GM18907 (cell line): ENCODE results near the gene CLDN15.
A peak's percentile ranks its signal among the peaks of the same experiment; 100 is the strongest.

Experiments
- ATAC-seq: cut with Tn5 transposase; IDR thresholded peaks from one replicate; pipeline ENCODE4 v1.9.1; 2021; ENCODE audit warnings: mild to moderate bottlenecking, moderate library complexity; ENCODE audit not compliant: unreplicated experiment

CLDN15 gene

DNA sequence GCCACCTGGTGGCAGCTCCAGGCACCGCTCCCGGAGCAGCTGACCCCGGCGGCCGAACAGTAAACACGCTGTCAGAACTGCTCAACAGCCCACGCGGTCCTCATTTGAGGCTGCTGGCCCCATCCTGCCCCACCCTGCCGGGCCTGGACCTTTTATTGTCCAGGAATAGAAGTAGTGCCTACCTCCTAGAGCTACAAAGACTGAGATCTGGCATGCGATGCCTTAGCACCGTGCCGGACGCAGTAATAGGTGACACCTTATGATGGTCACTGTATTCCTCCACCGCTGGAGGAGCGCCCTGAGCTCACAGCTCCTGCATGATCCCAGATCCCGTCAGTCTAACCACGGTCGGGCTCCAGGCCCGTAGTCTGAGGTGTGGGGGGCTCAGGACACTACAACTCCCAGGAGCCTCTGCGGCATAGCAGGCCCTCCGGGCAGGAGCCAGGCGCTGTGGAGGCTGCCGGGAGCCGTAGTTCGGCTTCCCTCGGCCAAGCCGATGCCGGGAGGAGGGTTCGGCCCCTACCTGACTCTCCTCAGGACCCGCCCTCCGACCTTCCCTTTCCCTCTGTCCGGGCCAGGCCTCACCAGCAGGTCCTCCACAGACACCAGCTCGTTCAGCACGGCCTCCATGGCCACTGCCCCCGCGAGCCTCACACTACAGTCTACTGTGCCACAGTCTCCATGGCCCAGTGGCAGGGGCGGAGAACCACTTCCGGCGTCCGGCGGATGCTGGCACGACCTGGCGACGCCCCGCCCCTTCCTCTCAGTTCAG, 7.0 kb upstream of the CLDN15 start, which contains the start of gene FIS1:
FIS1 (minus strand) TSS at position 707 of the 772 bp plus-strand sequence; CDS start at position 630, 77 bp downstream.
- peak; percentile 92 for ATAC-seq

DNA sequence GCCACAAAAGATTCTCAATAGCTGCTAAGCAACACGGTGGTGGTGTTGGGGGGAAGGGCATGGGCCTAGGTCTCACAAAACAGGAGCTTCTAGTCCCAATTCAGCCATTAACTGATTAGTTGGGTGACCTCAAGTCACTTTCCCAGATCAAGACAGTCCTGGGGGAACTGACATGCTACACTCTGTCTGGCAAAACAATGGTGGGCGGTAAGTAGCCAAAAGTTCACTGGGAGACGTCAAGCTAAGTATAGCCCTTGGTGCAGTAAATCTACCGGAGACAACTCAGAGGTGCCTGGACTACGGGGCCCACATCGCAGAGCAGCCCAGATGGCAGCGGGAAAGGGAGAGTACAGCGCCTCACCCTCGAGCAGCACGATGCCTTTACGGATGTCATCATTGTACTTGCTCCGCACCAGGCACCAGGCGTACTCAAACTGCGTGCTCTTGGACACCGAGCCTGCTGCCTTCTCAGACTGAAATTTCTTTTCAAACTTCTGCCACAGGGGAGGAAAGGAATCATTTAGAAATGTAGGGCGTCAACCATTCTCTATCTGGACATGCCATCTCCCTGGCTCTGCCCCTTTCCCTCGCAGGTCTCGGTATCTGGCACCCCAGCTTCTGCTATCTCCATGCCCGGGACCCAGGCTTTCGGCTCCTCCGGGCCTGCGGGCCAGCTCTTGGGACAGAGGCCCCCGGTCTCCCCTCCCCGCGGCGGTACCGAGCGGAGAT, 6.2 kb upstream of the CLDN15 start:
- ATAC-seq, result no peak

DNA sequence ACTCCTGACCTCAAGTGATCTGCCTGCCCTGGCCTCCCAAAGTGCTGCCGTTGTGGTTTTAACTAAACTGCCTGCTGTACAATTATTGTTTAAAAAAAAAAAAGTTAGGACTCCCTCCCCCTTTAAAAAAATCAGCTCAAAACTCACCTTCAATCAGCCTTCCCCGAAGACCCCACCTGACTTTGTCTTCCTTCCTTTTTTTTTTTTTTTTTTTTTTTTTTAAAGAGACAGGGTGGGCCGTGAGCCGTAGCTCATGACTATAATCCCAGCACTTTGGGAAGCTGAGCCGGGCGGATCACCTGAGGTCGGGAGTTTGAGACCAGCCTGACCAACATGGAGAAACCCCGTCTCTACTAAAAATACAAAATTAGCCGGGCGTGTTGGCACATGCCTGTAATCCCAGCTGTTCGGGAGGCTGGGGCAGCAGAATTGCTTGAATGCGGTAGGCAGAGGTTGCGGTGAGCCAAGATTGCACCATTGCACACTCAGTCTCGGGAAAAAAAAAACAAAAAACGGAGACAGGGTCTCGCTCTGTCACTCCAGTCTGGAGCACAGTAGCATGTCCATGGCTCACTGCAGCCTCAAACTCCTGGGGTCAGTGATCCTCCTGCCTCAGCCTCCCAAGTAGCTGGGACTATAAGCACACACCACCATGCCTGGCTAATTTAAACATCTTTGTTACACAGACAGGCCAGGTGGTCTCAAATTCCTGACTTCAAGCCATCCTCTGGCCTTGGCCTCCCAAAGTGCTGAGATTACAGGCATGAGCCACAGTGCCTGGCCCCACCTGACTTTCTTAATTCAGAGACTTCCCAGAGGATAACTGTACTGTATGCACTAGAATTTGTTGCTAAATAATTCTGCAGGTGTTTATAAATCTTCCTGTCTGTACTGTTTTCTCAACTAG, 4.1 kb upstream of the CLDN15 start:
- ATAC-seq, result no peak

DNA sequence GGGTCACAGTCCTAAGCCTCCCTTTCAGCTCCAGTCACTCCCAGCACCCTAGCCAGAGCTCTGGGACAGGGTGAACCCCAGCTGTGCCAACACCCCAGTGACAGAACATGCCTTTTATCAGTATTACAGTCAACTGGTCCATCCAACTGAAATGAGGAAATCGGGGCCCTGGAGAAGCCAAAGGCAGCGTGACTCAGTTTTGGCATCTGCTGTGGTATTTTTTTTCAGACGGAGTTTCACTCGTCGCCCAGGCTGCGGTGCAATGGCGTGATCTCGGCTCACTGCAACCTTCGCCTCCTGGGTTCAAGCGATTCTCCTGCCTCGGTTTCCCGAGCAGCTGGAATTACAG, 3.4 kb upstream of the CLDN15 start:
- no peak for ATAC-seq

DNA sequence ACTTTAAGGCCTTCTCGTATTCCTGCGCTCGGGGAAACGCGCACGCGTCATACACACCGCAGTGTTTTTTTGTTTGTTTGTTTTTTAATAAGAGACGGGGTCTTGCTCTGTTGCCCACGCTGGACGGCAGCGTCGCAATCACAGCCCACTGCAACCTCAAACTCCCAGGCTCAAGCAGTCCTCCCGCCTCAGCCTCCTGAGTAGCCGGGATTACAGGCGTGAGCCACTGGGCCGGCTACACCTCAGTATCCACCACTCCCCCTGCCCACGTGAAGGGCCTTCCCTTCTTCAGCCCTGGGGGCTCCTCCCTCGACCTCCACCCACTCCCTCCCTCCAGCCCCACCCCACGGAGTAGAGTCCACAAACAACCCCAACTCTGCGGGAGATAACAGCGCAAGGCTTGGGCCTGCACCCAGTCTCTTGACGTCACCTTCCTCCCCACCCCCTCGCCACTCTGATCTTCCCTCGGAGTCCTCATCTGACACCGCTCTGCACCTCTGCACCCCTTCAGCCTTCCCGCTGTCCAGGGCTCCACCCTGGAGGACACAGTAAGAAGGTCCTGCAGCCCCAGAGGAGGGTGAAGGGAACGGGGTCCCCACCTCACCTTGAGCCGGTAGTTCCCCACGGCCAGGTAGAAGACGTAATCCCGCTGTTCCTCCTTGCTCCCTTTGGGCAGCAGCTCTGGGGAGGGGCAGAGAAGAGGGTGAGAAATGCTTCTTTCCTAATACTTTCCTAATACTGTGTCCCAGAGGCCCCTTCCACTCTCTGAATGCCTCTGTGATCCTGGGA, 2.8 kb upstream of the CLDN15 start:
- ATAC-seq, result no peak

DNA sequence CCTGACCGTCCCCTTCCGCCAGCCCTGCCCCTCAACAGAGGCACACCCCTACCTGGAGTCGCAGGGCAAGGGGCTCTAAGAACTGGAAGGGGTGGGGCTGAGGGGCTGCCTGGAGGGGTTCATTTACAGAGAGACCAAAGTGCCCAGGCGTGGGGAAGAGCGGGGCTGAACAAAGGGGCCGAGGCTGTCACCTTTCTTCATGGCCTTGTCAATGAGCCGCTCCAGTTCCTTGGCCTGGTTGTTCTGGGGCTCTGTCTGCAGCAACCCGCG, 2.3 kb upstream of the CLDN15 start:
- ATAC-seq, result no peak

DNA sequence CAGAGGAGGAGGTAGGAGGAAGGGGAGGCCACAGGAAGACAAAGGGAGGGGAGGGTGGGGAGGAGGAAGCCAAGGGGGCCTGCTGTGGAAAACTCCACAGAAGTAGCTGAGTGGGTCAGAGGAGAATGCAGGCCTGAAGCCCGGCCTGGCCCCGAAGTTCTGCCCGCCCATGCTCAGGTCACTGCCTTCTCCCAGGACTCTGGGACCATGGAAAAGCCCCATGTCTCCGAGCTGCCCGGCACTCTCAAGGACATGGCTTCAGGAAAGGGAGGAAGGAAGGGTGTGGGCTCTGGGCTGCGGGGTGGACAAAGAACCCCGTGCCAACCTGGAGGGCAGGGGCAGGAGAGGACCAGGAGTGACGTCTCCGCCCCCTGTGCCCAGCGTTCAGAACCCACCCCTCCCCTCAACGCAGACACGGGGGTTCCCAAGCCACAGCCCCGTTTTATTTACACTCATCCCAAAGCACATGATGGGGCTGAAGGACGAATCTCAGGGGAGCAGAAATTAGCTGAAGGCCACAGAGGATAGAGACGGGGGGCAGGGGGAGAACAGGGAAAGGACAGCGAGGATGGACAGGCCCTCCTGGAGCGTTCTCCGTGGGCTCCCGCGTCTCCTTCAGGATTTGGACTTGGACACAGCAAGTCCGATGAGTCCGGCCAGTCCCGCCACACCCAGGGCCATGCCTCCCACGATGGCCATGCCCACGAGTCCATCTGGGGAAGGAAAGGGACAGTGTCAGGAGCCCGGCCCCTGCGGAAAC, 1.8 kb upstream of the CLDN15 start:
- ATAC-seq, result no peak

DNA sequence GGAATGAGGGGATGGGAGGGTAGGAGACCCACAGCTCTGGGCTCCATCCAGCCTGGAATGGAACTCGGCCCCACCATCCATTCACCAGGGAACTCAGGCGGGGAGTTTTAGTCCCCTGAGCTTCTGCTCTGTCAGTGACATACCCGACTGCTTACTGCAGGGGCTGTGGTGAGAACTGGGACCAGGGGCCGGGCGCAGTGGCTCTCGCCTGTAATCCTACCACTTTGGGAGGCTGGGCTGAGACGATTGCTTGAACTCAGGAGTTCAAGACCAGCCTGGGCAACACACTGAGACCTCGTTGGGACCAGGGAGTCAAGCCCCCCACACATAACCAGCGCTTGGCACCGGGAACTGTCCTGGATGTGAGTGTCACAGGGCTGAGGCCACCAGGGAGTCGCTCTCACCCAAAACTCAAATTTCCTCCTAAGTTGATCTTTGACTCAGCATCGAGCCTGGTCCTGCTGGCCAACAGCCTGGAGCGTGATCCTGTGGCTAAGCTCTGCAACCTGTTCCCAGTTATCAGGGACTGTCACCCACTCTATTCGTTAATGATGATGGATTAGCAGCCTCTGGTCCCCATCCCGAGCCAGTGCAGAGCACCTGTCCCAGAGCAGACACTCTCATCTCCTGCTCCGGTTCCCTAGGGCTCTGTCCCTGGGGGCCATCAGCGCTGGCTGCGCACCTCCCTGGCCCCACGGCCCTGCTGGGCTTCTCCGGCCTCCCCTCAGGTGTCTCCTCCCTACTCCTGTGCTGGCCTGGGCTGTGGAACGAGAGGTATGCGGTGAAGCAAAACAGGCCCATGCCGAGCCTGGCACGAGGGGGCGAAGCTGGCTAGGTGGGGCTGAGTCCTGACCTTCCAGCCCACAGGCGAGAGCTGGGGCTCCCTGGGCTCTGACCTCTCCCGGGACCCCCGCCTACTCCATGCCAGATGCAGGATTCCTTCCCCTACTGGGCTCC, 902 bp upstream of the CLDN15 start:
- ATAC-seq, result no peak

DNA sequence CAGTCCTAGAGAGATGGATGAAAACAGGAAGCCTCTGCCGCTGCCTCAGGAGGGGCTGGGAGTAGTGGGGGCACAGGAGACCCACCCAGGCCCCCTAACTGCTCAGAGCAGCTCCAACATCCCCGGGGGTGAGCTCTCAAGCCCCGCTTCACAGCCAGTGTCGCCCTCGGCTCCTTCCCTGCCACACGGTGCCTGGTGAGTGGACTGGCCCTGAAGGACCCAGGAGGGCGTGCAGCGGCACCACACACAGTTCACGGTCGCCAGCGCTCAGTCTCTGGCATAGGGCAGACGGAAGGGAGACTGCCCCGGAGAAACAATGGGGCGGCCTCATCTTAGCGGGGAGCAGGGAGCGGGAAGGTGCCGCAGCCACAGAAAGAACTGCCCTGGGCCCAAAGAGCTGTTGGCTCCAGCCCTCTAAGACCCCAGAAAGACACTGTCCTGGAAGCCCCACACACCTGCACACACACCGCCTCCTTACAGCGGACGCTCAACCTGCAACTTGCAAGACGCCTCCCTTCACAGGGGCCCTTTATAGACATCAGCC, 1.2 kb downstream of the CLDN15 start:
- no peak for ATAC-seq

DNA sequence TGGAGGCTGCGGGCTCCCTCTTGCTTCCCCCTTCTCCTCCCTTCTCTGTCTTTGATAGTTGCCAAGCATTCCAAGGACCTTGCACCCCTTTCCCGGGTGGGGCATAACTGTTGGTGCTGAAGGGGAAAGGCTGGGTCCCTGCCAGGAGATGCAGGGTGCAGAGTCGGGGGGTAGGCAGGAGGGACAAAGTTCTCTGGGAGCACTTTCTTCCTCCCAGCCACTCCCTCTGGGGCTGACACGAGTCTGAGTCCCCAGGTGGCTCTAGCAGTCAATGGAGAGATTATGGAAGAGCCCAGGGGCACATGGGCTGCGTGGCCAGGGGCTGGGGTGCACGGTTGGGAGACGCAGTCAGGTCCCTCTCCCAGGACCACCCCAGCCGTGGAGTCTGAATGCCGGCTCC, 2.1 kb downstream of the CLDN15 start:
- no peak for ATAC-seq

DNA sequence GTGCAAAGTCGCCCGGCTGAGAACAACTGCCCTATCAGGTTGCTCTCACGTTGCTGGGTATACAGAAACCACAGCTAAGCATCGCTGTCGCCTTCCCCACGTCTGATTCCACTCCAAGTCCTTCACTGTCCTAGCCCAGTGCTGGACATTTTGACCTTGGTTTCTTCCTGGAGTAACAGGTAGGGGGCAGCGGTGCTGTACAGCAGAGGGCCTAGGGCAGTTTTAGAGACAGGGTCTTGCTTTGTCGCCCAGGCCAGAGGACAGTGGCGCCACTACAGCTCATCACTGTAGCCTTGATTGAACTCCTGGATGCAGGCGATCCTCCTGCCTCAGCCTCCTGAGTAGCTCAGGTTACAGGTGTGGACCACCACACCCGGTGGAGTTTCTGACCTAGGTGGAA, 2.6 kb downstream of the CLDN15 start:
- ATAC-seq, result no peak

DNA sequence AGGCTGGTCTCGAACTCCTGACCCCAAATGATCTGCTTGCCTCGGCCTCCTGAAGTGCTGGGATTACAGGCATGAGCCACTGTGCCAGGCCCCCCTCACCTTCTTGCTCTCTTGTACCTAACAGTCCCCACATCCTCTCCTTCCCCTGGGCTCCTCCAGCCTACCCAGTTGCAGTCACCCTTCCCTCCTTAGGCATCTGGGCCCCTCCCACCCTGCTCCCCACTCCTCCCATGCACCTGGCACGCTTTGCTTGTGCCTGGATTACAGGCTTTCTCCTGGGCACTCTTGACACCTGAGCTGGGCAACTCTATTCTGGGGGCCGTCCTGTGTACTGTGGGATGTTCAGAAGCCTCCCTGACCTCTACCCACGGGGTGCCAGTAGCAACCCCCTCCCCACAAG, 3.0 kb downstream of the CLDN15 start:
- no peak for ATAC-seq

DNA sequence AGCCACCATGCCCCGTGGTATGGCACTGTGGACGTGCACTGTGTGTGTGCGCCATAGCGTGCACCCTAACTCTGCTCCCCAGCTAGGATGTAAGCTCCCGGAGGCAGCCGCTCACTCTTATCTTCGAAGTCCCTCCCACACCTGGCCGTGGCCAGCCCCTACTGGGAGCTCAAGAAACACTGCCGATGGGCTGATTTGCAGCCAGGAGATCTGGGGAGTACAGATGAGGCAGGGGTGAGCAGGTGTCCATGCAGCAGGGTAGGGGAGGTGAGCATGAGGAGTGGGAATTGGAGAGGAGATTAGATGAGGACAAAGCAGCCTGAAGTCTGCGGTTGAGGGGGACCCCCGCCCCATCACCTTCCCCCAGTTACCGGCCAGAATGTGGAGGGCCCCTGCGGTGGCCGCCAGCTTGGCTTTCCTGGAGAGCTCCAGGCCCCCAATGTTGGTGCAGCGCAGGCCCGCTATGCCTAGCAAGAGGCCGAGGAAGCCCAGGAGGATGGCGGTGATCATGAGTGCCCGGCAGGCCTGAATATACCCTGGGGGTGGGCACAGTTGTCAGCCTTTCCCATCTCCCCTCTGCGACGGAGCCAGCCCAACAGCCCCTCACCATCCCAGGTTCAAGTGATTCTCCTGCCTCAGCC, 3.6 kb downstream of the CLDN15 start:
- no peak for ATAC-seq

DNA sequence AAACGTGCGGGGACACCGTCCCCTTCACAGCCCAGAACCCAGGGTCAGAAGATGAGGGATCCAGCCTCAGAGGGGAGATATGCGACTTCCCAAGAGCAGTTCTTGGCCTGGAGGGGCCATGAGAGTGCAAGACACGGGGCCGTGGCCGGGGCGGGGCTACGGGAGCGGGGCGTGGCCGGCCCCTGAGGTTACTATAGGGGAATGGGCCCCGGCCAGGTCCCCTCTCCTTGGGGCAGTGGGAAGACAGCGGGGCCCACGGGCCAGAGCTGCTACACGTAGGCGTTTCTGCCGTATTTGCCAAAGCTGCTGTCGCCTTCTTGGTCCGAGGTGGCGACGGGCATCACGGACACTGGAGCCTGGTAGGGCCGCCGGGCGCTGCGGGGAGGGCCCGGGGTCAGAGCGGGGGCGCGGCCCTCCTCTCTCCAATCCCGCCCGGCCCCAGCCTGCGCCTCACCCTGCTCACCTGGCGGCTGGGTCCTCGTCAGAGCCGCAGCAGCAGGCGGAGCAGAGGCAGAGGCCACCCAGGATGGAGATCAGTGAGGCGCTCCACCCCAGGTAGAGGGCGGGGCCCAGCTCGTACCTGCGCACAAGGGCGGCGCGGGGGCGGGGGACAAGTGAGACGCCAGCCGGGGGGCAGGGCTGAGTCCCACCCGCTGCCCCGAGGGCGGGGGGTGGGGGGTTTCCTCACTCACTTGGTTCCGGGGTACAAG, 5.3 kb downstream of the CLDN15 start:
- ATAC-seq, result no peak

DNA sequence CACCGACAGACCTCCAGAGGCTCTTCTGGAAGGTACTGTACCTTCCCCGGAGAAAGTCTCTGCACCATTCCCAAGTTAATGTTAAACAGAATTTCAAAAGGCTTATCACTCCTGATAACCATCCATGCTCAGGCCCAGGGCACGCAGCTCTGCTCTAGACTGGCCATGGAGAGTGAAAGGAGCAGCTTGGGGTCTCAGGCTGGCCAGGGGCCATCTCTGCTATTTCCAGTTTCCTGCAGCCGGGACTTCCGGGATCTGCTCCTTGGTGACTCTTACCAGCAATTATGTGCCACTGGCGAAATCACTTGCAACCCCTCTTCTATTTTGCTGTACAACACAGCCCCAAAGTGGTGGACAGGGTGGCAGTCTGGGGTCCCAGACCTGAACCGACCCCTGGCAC, 6.0 kb downstream of the CLDN15 start:
- ATAC-seq, result no peak

DNA sequence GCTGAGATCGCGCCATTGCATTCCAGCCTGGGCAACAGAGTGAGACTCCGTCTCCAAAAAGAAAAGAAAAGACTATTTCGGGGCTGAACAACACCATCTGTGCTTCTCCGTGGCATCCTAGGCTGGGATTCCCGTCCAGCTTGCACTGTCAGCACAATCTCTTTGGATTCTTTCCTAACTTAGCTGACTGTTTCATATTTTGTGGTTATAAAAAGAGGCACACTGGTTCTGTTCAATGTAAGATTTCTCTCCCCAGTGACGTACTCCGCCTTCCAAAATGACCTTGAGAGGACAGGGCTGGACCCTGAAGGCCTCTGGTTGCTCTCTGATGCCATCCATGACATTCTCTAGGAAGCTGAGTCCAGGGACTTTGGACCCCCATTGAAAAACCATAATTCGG, 10.9 kb downstream of the CLDN15 start:
- ATAC-seq, result no peak

DNA sequence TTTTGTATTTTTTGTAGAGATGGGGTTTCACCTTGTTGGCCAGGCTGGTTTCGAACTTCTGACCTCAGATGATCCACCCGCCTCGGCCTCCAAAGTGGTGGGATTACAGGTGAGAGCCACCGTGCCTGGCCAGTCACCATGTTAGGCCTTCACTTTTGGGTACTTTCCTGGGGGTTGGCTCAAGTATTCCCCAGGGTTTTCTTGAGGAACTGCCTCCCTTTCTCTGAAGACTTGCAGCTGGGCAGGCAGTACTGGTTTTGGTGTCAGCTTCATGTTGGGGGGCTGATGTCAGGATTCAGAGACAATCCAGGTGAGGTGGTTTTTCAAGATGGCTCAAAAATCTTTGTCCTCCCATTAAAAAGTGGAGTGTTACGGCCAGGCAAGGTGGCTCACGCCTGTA, 12.0 kb downstream of the CLDN15 start:
- no peak for ATAC-seq

DNA sequence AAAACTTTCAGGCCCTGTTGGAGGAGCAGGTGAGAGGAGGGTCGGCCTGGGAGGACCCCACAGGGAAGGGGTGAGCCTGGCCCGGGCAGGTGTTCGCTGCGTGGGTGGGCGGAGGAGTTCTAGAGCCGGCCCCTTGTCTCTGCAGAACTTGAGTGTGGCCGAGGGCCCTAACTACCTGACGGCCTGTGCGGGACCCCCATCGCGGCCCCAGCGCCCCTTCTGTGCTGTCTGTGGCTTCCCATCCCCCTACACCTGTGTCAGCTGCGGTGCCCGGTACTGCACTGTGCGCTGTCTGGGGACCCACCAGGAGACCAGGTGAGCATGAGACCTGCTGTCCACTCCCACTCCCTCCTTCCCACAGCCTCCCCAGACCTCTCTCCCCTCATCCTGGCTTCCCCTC, 14.1 kb downstream of the CLDN15 start:
- no peak for ATAC-seq
